K562 (cell line): ENCODE results near the gene SPTBN2. TPM values are rescaled to one million over a fixed set of nuclear protein-coding genes. Genes with fewer than 3 reads are reported as not detected.

ENCODE experiments used
- BRD4 ChIP-seq: fragments of 200-600 bp; sonication (generic); IDR thresholded peaks from 2 replicates; pipeline ENCODE4 v1.6.1; 2017; ENCODE audit warnings: inconsistent platforms
- BRF1 ChIP-seq: IDR thresholded peaks from 3 replicates; pipeline ENCODE4 v1.6.1; 2011; ENCODE audit warnings: borderline replicate concordance, mild to moderate bottlenecking; ENCODE audit not compliant: insufficient read length; ENCODE audit errors: extremely low read depth
- CBX3 ChIP-seq, 2 experiments: IDR thresholded peaks; 1 replicate in 1 of 2; 2 replicates in 1 of 2; pipeline ENCODE4 v1.6.1; 2012; ENCODE audit warnings: inconsistent platforms in 2 of 2, low read length in 2 of 2, borderline replicate concordance in 1 of 2, control low read depth in 1 of 2
- CHD2 ChIP-seq: IDR thresholded peaks from 2 replicates; pipeline ENCODE4 v1.6.1; 2011; ENCODE audit warnings: low read depth, low read length
- CREB3L1 ChIP-seq: fragments of 450-650 bp; IDR thresholded peaks from 2 replicates; pipeline ENCODE4 v1.6.1; 2014; ENCODE audit warnings: low read depth, mild to moderate bottlenecking, moderate library complexity, borderline replicate concordance
- CREBBP ChIP-seq: IDR thresholded peaks from one replicate; pipeline ENCODE4 v1.6.1; 2012; ENCODE audit warnings: low read depth, mild to moderate bottlenecking, control low read depth, inconsistent platforms, low read length
- E2F4 ChIP-seq: sonication (generic); formaldehyde crosslinking; IDR thresholded peaks from 2 replicates; pipeline ENCODE4 v1.8.0; 2022; ENCODE audit warnings: mild to moderate bottlenecking, low read depth, missing genetic modification reagents
- ELF1 ChIP-seq: fragments of 200-800 bp; sonication (Bioruptor generic); IDR thresholded peaks from 2 replicates; pipeline ENCODE4 v1.6.1; 2016; ENCODE audit warnings: missing genetic modification characterization, missing compliant biosample characterization
- ELF4 ChIP-seq: fragments of 450-650 bp; formaldehyde crosslinking; IDR thresholded peaks from 2 replicates; pipeline ENCODE4 v1.4.0; 2022; ENCODE audit warnings: missing genetic modification characterization
- HINFP ChIP-seq: fragments of 450-650 bp; conservative IDR thresholded peaks from 2 replicates; pipeline ENCODE4 v1.6.1; 2016; ENCODE audit warnings: missing genetic modification characterization, low read depth, mild to moderate bottlenecking, control low read depth, missing compliant biosample characterization
- MIER1 ChIP-seq: fragments of 450-650 bp; IDR thresholded peaks from 2 replicates; pipeline ENCODE4 v1.6.1; 2016; ENCODE audit warnings: antibody characterized with exemption, mild to moderate bottlenecking, low read depth
- MLLT1 ChIP-seq, 2 experiments: fragments of 450-650 bp; IDR thresholded peaks; 2 replicates each; pipeline ENCODE4 v1.6.1; 2016
- NR4A1 ChIP-seq, 2 experiments: fragments of 250-450 bp in 1 of 2; fragments of 450-650 bp in 1 of 2; sonication (Bioruptor Pico) in 1 of 2; IDR thresholded peaks; 2 replicates each; pipeline versions ENCODE4 v1.4.0 to v1.6.1; 2016 to 2020; ENCODE audit warnings: mild to moderate bottlenecking in 2 of 2, missing compliant biosample characterization in 1 of 2, missing genetic modification characterization in 1 of 2, moderate library complexity in 1 of 2
- RFX5 ChIP-seq: IDR thresholded peaks from 2 replicates; pipeline ENCODE4 v1.6.1; 2011; ENCODE audit warnings: low read depth, mild to moderate bottlenecking, improper control_type of control experiment, low read length
- RNF219 ChIP-seq: fragments of 250-450 bp; sonication (Bioruptor Pico); IDR thresholded peaks from 2 replicates; pipeline ENCODE4 v1.5.0; 2022; ENCODE audit warnings: mild to moderate bottlenecking
- SMAD2 ChIP-seq: fragments of 150-350 bp; IDR thresholded peaks from 2 replicates; pipeline ENCODE4 v1.6.1; 2014; ENCODE audit warnings: low read depth, mild to moderate bottlenecking, low read length
- SREBF1 ChIP-seq: fragments of 150-350 bp; IDR thresholded peaks from 2 replicates; pipeline ENCODE4 v1.6.1; 2014; ENCODE audit warnings: antibody characterized with exemption, low read depth, low read length, borderline replicate concordance
- SRSF9 ChIP-seq: fragments of 200-400 bp; formaldehyde crosslinking; IDR thresholded peaks from 2 replicates; pipeline ENCODE4 v1.6.1; 2017; ENCODE audit warnings: low read depth, low read length, borderline replicate concordance
- TFAM ChIP-seq: fragments of 250-450 bp; sonication (Bioruptor Pico); conservative IDR thresholded peaks from 2 replicates; pipeline ENCODE4 v1.5.0; 2021; ENCODE audit warnings: mild to moderate bottlenecking, moderate library complexity
- TRIM28 ChIP-seq: fragments of 450-650 bp; IDR thresholded peaks from 2 replicates; pipeline ENCODE4 v1.6.1; 2017
- polyA plus RNA-seq, 8 experiments: library from polyadenylated mRNA; depleted of rRNA in 4 of 8; stranded (reverse) in 5 of 8; unstranded in 3 of 8; fragments of >200 nt; fragmentation: Nextera tagmentation in 2 of 8; fragmentation: Illumina TruSeq in 1 of 8; extraction: Ambion mirVana in 2 of 8; extraction: Trizol in 1 of 8; gene quantifications; 2 replicates each; pipeline versions ENCODE4 v1.2.1 to v1.2.3, GENCODE V29; 2011 to 2014; ENCODE audit warnings: inconsistent platforms in 1 of 8, missing spikeins in 1 of 8
- total RNA-seq, 7 experiments: library from RNA; depleted of rRNA in 6 of 7; stranded (reverse); fragments of >200 nt in 6 of 7; fragmentation: Illumina TruSeq in 2 of 7; extraction: Trizol in 2 of 7; gene quantifications; 2 replicates each; pipeline versions ENCODE4 v1.2.1 to v1.2.3, GENCODE V29; 2011 to 2021; ENCODE audit warnings: low replicate concordance in 1 of 7

Gene SPTBN2
- total and polyA plus RNA-seq, 9 of the 15 experiments (the other 6 are each of a cell fraction or from before 2014, with no cell fraction given) = 0.38 to 56.5 (median 19.7) TPM

GRCh38 chr11:66728693-66729385 is at the start of gene SPTBN2 (continued):
- TF ChIP-seq CREBBP (no peak), E2F4 (CRISPR knock-in tag) (no peak), TFAM (CRISPR knock-in tag) (no peak), HINFP (tag) (no peak), ELF4 (no peak), MLLT1 (IDR thresholded peaks at IDR 0.05) (peak in 1 of 2 experiments; percentile 69; a peak in 1 of 4 replicates), CREB3L1 (no peak), RNF219 (CRISPR knock-in tag) (no peak), CBX3 (IDR thresholded peaks at IDR 0.05; ENCODE audit: borderline replicate concordance in 1 of 2, low read length in 2 of 2) (no peak; a peak in 1 of 3 replicates), ELF1 (no peak), RFX5 (no peak), SMAD2 (no peak), SREBF1 (no peak), CHD2 (no peak), NR4A1 (CRISPR knock-in tag; IDR thresholded peaks at IDR 0.05) (no peak), NR4A1 (tag; IDR thresholded peaks at IDR 0.05) (peak; percentile 41; the same call in 1 of the 2 replicates), BRF1 (no peak), SRSF9 (no peak), TRIM28 (no peak), BRD4 (no peak), MIER1 (peak; percentile 66; the same call in 1 of the 2 replicates)
